ENCODE data around the gene FAM168A. TPM values are rescaled to one million over a fixed set of nuclear protein-coding genes. Genes with fewer than 3 reads are reported as not detected.
A peak's percentile ranks its signal among the peaks of the same experiment; 100 is the strongest.

The FAM168A gene
- polyA plus RNA-seq, 10 donors: 23.6 to 30.4 (median 27.0) TPM

DNA sequence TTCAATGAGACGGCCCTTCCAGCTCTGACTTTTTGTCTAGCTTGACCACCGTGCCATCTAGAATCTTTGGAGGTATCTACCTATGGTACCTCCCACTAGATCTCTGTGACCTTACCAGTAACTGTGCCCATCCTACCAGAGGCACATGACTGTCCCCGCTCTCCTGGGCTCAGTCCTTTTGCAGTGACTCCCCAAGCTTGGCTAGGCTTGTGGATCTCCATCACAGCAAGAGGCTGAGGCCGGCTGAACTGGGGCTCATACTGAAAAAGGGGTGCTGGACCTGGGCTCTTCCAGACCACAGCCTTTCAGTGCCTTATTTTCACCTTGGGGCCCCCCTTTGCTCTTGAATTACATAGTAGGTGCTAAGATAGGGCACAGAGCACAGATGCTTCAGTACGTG lies 194.4 kb downstream of the FAM168A start:
- DNase-seq: no peak

DNA sequence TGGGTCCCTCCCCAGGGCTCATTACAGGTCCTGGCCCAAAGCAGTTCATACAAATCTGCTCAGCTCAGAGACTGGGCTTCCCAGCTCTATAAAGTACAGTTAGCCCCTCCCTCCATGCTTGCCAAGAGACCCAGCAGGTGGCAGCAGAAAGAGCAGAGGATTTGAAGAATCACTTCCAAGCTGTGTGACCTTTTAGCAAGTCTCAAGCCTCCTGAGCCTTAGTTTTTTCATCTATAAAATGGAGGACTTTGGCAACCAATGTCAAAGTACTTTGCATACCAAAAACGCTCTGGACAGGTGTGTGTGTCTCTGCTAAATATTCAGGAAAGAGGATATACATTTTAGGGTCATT lies 195.1 kb downstream of the FAM168A start:
- DNase-seq: peak in 1 of 3 donors; percentile 13

DNA sequence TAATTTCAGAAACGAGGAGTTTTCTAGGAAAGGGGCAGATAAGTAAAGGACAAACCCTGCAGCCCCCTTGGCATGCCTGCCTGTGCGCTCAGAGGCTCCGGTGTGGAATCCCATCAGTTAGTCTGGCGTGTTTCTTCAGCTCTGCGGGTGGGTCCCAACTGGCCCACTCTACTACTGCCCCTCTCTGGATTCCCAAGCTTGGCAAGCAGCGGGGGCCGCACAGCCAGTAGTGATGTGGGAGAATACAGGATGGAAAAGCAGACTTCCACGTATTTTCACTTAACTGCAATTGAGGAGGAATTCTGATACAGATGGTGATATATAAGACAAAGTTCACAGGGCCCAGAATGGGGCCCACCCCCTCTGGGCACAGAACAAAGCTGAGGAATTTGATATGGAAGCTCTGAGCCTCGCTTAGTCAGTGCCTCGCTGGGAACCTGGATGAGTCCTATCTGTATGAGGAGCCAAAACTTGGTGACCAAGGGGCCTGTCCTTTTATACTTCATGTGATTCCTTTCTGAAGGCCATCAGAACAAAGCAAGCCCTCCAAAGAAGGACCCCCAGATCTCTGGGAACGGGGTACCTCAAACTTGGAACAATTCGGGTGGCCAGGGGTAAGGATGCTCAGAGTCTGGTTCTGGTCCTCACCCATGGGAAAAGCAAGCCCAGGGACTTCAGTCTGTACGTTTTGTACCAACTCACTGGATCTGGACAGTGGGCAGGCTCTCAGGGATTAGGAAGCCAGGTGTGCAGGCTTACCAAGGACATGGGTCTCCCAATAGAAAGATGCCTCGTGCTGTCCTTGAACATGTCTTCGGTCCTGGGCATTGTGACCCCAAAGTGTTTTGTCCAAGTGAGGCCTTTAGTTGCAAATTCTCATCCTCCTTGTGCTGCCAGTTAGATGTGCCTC lies 195.7 kb downstream of the FAM168A start:
- peak in 1 of 3 donors; percentile 20 for DNase-seq

DNA sequence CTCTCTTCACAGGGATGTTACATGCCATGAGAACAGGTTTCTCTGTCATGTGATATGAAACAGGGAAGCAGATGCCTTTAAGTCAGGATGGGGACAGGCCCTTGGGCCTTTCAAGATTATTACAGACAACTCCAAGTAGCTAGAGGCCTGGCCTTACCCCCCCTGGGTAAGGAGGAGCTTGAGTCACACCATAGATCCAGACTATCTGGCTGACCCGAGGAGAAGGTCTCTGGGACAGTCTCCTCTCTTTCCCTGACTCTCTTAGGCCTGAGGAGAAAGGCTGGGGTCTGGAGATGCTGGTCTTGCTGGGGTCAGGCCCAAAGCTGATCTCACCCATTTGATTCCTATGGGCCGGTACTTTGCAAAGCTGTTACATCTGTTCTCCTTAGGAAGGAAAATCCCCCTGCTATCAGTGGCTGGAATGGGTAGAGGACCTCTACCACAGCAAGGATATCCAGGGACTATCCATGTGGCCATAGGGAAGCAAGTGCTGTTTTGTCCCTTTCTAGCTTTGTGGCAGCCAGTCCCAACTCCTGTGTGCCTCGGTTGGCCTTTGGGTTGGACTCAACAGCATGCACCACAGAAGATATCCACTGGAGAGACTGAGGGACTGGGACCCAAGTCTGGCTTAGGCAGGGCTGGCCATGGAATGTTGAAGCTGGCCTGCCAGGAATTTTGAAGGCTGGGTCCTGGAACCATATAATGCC lies 196.5 kb downstream of the FAM168A start:
- DNase-seq: peak in 1 of 3 donors; percentile 8

DNA sequence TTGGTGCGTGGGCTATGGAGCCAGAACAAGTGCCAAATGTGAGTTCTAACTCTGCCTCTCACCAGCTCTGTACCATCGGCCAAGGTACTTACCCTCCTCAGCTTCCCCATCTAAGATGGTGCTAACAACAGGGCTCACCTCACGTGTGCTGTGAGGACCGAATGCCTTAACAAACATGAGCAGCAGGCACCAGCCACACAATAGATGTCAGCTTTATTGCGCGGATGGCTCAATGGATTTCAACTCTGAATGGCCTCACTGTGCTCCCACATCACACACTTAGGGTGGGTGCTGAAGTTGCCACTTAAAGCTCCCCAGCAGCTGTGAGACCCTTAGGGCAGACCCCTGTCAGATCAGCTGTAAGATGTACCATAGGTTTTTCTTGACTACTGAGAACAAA lies 197.6 kb downstream of the FAM168A start:
- DNase-seq: no peak

DNA sequence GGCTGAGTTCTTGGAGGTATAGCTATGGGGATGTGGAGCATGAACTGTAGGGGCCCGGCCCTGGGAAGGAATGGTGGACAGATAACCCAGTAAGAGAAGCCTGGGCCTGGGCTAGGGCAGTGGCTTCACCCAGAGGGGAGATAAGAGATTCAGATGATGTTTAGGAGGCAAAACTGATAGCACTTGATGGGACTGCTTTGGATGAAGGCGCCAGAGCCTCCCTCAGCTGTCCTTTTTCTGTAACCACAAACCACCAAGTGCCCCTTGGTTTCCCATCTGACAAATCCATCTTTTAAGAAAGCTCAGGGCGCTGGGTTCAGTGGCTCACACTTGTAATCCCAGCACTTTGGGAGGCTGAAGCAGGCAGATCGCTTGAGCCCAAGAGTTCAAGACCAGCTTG lies 198.3 kb downstream of the FAM168A start:
- peak in 1 of 3 donors; percentile 18 for DNase-seq

DNA sequence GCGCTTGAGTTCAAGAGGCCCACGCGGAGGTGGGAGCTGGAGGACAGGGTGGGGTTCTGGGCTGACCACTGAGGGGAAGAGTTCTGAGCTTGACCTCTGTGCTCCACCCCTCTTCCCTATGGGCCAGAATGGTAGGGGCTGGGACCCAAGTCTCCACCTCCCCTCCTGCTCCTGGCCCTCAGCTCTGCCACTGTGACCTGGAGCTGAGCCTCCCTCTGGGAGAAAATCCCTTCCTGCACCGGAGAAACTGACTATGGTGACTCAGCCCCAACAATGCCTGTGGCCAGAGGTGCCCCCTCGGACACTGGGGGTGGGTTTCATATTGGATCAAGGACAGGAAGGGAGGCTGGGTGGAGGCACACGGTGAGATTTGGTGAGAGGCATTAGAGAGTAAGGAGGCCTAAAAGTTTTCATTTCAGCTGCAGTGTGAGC lies 198.7 kb downstream of the FAM168A start:
- peak in 1 of 3 donors; percentile 24 for DNase-seq

DNA sequence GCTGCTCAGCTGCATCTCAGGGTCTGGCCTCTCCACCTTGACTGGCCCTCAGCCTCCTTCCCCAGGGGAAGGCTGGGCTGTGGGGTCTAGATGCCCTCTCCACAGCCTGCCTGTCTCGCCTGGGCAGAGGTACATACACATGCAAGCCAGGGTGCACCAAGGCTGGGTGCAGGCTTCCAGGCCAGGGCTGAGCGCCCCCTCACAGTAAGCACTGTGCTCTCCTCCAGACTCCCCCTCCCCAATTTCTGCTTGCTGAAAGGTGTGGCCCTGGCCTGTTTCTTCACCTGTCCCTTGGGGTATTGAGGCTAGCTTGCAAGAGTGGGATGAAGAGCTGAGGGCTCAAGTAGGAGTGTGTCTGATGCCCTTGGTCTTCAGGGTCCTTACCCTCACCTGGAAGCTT lies 199.2 kb downstream of the FAM168A start:
- DNase-seq: peak in 1 of 3 donors; percentile 19

DNA sequence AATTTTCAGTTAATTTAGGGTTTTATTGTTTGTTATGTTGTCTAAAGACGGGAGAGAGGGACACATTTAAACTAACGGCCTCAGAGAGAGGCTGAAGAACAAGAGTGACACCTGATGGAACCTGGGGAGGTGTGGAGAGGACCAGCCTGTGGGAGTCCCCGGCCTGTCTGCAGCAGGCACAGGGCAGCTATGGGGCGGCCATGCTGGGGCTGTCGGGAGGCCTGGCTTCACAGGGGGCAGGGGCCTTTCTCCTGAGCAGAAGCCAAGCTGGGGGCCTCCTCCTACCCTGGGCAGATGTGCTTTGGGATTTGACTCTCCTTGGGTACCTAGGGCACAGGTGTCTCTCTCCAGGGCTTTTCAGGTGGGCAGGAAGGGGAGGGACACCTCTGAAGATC lies 199.8 kb downstream of the FAM168A start:
- peak in 1 of 3 donors; percentile 7 for DNase-seq

DNA sequence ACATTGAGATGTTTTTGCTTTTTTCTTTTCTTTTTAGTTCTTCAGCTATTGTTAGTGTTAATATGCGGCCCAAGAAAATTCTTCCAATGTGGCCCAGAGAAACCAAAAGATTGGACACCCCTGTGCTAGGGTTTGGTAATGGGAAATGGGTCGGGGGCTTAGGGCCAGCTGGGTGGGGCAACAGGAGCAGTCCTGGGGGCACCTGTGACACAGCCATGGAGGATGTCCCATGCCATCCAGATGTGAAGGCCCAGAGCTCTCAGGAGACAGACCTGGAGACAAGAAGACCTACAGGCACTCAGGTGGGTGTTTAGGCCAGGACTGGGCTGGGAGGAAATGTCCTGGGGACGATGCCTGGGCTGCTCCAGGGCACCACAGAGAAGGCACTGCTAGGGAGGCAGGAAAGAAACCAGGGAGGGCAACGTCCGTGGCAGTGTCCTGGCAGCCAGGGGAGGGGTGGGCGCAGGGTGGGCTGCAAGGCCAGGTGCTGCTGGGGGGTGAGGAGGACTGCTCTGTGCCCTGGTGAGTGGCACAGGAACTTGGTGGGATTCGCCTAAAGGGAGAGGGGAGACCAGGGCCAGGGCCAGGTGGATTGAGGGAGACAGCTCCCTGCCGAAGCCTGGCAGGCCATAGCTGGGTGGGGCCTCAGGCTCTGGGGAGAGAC lies 200.3 kb downstream of the FAM168A start:
- DNase-seq: no peak

DNA sequence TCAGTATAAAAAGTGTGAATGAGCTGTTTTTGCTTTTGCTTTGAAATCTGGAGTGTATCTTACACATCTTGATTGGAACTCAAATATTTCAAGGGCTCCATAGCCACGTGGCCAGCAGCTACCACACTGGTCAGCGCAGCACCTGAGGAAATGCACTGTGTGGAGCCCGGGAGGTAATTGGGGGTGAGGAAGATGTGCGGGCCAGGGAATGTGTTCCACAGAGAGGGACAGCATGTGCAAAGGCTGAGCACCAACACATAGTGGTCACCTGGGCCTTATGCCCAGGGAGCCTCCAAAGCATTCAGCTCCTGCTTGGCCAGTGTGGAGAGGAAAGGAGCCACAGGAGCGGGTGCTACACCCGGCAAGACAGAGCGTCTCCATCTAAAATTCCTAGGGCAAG lies 200.9 kb downstream of the FAM168A start:
- DNase-seq: peak in 1 of 3 donors; percentile 9

DNA sequence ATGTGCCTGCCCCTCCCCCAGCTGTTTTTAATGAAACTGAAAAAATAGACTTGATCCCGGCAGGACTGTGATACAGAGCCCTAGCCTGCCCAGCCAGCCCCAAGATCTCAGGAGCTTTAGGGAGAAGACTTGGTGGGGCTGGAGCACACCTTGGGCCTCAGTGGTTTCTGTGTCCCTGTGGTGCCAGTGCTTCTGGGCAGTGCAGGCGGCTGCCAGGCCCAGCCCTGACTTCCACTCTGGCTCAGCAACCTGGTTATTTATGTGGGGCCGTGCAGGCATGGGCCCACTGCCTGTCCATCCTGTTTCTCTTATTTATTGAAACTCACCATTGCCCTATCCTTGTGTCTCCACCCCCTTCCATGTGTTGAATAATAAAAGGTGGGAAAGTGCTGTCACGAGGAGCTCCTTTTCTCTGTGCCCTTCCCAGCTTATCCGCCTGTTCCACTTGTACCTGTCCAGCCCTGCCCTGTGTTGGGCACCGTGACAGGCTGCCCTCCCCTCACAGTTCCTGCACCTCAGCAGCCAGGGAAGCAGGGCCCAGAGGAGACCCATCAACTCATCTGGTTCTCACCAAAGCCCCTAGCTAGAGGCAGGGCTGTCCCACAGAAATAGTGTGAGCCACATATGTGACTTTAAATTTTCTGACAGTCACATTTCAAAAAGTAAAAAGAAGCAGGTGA lies 201.5 kb downstream of the FAM168A start:
- DNase-seq: peak in 1 of 3 donors; percentile 9

DNA sequence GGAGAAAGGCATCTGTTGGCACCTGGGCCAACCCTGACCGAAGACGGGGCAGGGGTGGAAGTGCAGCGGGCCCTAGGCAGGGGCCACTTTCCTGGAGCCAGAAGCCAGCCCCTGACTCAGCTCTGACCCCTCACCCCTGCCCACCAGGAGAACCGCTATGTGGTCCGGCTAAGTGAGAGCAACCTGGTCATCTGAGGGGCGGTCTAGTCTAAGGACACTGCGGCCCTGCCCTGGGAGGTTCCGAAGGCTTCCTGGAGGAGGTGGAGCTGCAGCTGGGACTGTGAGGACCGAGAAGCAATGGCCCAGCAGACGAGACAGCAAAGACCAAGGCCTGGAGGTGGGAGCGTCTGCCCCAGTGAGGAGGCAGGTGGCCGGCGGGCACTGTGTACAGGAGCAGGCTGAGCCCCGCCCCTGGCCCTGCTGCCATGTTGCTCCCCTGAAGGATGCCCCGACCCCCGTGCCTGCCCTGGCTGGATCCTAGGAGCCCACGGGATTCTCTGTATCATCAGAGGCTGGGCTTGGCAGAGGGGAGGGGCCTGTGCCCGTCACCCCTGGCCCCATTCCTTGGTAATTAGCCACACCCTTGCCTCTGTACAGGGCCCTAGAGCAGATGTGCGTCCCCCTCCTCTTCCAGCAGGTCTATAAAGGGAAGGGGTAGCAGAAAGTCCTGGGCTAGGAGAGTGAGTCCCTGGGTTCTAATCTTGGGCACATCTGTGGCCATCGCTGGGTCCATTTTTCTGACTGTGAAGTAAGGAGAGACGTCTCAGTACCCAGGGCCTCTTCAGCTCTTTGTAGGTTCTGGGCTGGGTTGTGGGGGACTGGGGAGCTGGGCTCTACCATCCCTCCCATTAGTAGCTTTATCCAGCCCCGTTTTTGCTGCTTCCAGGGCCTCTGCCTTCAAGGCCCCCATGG lies 202.4 kb downstream of the FAM168A start:
- DNase-seq: peak in 1 of 3 donors; percentile 8

DNA sequence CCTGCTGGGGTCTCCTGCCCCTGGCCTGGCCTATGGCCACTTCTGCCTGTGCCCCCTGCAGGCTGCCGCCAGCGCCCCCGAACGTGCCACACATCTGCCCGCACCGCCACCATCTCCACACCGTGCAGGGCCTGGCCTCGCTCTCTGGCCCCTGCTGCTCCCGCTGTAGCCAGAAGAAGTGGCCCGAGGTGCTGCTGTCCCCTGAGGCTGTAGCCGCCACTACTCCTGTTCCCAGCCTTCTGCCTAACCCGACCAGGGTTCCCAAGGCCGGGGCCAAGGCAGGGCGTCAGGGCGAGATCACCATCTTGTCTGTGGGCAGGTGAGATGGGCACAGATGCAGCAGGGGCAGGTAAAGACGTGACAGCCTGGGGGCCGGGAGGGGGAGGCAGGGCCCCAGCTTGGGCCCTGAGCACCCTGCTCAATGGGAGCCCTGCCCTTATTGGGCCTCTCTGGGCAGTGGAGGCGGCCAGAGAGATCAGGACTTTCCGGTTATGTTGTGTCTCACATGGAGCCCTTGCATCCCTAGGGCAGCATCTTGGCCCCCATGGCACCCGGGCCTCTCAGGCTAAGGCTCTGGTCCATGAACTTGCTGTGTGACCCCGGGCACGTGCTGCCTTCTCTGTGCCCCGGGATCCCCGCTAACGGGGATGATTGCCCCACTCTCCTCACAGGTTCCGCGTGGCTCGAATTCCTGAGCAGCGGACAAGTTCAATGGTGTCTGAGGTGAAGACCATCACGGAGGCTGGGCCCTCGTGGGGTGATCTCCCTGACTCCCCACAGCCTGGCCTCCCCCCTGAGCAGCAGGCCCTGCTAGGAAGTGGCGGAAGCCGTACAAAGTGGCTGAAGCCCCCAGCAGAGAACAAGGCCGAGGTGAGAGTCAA lies 203.3 kb downstream of the FAM168A start:
- DNase-seq: no peak

DNA sequence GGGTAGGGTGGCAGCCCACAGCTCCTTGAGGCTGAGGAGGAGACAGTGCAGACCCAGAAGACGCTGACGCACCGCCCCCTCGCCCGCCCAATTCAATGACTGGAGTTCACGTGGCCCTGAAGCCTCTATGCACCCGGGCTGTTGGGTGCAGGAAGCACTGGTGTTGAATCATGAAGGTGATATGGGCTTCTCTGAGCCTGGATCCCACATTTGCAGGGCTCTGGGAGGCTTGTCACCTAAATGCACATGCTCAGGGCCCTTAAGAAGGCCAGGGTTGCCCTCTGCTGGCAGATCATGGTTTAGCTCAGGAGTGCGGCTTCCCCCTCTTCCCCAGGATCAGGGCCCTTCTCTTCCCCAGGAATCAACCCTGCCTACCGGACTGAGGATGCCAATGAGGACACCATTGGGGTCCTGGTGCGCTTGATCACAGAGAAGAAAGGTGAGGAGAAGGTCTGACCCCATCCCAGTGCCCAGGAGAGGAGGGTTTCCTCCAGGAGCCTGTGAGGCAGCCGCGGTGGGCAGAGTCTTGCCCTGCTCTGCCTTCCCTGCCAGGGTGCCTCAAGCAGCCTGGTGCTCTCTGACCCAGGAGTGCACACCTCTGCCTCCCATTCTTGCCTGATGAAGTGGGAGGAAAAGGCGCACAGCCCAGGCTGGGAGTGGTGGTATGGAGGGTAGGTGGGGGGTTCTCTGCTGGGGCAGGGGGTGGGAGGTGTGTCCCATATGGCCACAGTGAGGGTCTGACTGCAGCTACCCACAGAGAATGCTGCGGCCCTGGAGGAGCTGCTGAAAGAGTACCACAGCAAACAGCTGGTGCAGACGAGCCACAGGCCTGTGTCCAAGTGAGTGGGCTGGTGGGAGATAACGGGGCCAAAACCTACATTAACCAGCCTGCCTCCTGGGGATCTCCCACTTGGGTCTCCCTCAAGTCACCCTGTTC lies 204.2 kb downstream of the FAM168A start:
- DNase-seq: peak; percentile 59 to 85 (median 81)

DNA sequence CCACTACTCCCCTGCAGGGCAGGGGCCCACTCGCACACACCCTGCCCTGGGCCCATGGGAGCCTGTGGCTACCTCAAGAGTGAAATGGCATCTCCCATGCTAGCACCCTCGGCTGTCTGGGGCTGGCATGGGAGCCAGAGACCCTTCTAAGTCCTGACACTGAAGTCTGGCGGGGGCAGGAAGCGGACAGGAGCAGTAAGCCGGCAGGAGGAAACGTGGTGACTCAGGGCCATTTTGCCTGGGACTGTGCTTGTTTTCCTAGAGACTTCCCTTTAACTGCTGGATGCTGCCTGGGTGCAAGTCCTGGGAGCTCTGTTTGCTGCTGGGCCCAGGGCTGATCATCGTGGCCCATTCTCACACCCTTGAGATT lies 204.9 kb downstream of the FAM168A start:
- no peak for DNase-seq

DNA sequence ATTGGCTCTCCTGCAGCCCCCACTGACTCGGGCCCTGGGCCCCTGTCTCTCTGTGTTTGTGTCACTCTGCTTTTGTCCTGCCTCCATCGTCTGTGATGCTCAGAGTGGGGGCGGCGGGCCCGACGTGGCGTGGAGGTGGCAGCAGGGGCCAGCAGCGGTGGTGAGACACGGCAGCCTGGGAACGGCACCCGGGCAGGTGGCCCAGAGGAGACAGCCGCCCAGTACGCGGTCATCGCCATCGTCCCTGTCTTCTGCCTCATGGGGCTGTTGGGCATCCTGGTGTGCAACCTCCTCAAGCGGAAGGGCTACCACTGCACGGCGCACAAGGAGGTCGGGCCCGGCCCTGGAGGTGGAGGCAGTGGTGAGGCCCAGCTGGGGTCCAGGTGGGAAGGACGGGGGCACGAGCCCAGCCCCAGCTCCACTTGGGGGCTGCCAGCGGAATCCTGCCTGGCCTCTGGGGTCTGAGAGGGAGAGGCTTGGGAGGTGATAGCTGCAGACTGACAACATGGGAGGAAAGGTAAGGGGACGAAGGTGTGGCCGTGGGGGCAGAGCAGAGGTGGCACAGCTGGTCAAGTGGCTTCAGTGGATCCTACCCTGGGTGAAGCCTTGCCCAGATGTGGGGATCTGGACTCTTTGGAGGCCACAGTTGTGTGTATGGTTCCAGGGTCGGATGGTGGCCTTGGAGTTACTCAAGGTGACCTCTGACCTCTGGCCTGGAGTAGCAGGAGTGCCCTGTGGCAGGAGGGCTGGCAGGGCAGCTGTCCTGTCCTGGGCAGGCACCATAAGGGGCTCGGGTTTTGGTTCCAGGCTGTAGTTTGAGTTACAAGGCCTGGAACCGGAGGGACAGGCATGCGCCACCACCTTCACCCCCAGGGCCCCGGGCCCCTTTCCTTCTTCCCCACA lies 205.6 kb downstream of the FAM168A start:
- DNase-seq: no peak

Measured in muscle of back (tissue), 11 donors.